ENCODE data around the gene SLC25A3.
"Not testable (repeated sequence)": the region's sequence is repeated elsewhere in the genome, so short reads cannot be mapped to it uniquely, and the experiment has no call there.

Gene SLC25A3

DNA sequence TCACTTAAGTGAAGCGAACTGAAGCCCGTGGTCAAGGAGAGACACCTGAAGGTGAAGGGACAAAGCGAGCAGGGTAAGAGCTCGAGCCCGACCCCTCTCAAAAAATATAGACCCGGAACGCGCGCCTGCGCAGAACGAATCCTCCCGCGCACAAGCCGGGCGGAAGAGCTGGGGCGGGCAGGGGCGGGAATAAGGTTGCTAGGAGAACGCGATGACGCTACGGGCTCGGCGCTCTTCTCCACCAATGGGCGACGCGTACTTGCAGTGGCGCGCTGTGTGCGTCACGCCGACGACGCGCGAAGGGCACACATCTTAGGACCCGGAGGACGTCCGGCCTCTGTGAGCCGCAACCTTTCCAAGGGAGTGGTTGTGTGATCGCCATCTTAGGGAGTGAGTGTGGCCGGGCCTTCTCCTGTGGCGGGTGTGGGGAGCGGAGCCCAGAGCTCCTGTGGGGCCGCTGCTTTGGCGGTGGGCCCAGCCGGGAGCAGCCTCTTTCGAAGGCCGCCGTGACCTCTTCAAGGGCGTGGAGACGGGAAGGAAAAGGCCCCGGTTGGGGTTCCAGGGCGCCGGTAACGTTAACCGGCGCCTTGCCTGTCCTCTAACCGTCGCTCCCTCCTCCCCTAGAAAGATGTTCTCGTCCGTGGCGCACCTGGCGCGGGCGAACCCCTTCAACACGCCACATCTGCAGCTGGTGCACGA is at the start of gene SLC25A3:
TSS of gene SLC25A3 (plus strand) at position 336 of the 699 bp plus-strand sequence. CDS start at position 629, 293 bp downstream.
- TF ChIP-seq, protein P1, sequence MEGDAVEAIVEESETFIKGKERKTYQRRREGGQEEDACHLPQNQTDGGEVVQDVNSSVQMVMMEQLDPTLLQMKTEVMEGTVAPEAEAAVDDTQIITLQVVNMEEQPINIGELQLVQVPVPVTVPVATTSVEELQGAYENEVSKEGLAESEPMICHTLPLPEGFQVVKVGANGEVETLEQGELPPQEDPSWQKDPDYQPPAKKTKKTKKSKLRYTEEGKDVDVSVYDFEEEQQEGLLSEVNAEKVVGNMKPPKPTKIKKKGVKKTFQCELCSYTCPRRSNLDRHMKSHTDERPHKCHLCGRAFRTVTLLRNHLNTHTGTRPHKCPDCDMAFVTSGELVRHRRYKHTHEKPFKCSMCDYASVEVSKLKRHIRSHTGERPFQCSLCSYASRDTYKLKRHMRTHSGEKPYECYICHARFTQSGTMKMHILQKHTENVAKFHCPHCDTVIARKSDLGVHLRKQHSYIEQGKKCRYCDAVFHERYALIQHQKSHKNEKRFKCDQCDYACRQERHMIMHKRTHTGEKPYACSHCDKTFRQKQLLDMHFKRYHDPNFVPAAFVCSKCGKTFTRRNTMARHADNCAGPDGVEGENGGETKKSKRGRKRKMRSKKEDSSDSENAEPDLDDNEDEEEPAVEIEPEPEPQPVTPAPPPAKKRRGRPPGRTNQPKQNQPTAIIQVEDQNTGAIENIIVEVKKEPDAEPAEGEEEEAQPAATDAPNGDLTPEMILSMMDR (IDR thresholded peaks at IDR 0.05; ENCODE audit: low read depth, low read length) = no peak
- H3K4me3 ChIP-seq (ENCODE audit: low read depth, low read length) = peak within 1 kb of the TSS; percentile 92

DNA sequence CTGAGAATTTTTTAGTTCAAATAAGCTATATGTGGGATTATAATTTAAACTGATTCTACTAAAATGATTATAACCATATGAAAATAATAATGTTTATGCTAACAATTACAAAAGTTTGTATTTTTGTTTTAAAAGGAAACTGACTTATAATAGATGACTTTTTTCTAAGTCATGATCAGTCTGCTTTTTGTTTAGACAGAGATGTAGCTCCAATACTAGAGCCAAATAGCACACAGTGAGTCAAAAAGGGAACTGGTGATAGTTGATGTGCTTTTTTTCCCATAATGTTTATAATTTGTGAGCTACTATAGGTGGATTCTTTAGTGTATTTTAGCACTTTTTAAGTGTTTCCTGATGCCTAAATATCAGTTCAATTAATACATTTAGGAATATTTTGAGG is 49.8 kb upstream of the SLC25A3 start:
- TF ChIP-seq, protein P1 (IDR thresholded peaks at IDR 0.05; ENCODE audit: low read depth, low read length) = no peak
- H3K4me3 ChIP-seq (ENCODE audit: low read depth, low read length) = no peak overlapping the region

DNA sequence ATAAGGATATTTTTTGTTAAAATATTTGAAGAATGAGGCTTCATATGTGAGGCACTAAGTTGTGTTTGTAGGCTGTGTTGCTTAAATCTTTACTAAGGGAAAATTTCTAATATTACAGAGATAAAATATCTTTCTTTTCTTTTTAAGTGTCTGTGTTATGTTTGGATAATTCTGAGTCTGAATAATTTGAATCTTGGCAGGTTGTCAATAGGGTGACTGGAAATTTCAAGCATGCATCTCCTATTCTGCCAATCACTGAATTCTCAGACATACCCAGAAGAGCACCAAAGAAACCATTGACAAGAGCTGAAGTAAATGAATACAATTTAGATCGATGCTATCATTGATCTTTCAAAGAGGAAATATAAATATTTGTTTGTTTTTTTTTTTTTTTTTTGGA is 48.7 kb upstream of the SLC25A3 start:
- TF ChIP-seq, protein P1 (IDR thresholded peaks at IDR 0.05; ENCODE audit: low read depth, low read length) = no peak
- H3K4me3 ChIP-seq (ENCODE audit: low read depth, low read length) = no peak overlapping the region

DNA sequence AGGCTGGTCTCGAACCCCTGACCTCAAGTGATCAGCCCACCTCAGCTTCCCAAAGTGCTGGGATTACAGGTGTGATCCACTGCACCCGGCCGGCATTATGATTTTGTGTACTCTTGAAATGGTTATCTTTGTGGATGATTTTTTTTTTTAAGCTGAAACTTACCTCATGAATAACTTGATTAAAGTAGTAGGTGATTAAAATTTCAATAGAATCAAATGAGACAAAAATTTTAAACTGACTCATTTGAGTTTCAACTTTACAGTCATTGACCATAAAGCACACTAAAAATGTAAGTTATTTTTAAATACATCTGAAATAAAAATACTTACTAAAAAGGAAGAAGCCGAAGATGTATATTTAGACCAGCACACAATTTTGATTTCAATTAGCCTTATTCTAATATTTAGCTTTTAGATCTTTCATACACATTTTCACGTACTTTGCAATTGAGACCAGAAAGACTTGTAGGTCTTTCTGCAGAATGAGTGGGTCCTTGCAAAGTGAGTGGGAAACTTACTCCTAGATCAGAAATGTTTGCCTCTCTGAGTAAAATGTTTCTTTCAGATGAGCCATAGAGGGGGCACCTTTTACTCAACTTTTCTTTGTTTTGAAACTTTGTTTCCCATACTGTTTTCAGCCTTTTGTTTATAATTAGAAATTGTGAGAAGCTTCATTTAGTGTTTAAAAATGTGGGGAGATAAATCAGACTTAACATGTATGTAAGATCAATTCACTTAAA is 43.9 kb upstream of the SLC25A3 start:
- H3K4me3 ChIP-seq (ENCODE audit: low read depth, low read length) = no peak overlapping the region
- TF ChIP-seq, protein P1 (IDR thresholded peaks at IDR 0.05; ENCODE audit: low read depth, low read length) = no peak

DNA sequence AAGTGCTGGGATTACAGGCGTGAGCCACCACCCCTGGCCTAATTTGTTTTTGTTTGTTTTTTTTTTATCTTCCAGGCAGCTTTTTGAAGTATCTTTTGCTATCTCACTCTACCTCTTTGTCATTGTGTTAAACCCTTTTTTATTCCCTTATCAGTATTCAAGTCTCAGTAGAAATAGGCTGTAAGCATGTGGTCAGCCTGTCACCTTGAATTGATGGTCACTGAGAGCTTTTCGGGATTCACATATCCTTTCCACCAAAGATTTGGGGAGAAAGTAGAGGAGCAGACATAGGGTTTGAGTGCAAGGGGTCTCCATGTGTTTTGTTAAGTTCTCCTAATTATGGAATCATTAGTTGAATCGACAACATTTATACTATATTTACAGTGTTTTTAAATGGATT is 41.7 kb upstream of the SLC25A3 start:
- no peak overlapping the region for H3K4me3 ChIP-seq (ENCODE audit: low read depth, low read length)
- TF ChIP-seq, protein P1 (IDR thresholded peaks at IDR 0.05; ENCODE audit: low read depth, low read length) = no peak

DNA sequence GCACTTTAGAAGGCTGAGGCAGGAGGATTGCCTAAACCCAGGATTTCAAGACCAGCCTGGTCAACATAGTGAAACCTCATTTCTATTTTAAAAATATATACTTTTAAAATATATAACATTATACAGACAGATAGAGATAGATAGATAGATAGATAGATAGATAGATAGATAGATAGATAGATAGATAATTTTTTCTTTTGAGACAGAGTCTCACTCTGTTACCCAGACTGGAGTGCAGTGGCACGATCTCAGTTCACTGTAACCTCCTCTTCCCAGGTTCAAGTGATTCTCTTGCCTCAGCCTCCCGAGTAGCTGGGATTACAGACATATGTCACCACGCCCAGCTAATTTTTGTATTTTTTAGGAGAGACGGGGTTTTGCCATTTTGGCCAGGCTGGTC is 35.4 kb upstream of the SLC25A3 start:
- H3K4me3 ChIP-seq (ENCODE audit: low read depth, low read length) = not testable (repeated sequence)

DNA sequence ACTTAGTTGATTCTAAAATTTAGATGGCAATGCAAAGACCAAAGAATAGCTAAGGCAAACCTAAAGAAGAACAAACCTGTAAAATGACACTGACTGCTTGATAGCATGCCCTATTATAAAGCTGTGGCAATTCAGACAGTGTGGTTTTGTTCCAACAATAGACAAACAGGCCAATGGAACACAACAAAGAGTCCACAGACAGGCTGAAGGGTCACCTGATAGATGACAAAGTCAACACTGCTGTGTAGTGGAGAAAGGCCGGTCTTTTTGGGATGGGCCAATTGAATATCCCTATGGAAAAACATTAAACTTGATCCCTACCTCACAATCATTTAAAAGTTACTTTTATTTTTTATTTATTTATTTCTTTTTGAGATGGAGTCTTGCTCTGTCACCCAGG is 33.8 kb upstream of the SLC25A3 start:
- no peak overlapping the region for H3K4me3 ChIP-seq (ENCODE audit: low read depth, low read length)
- TF ChIP-seq, protein P1 (IDR thresholded peaks at IDR 0.05; ENCODE audit: low read depth, low read length) = no peak
